Inflammatory macrophage treated with lipopolysaccharide for 1 hour (primary cell): Measurements from ENCODE around the gene UPK3A.
"Not testable (repeated sequence)": the region's sequence is repeated elsewhere in the genome, so short reads cannot be mapped to it uniquely, and the experiment has no call there.

Experiments
- DNase-seq, 2 donors: peaks; one replicate each; pipeline ENCODE4 v3.0.0-alpha.2; 2020 to 2022

Gene UPK3A

DNA sequence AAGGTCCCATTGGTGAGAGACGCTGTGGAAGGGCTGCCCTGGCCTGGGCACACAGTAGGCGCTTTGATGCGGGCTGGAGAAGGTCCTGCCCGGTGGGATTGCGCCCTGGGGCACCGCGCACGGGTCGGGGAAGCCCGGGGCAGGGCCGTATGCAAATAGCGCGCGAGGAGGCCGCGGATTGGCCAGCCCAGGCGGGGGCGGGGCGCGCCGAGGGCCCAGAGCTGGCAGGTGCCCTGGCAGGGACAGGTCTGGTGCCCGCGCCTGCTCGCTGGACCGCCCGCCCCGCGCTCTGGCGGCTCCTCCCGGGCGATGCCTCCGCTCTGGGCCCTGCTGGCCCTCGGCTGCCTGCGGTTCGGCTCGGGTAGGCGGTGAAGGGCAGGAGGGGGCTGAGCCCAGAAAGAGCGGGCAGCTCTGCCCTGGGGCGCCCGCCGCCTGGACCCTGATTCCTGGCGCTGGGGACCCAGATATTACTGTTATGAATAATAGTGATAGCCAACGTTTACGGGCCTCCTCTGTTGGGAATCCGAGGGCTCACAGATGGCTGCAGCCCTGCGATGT is at the start of gene UPK3A:
UPK3A (plus strand) TSS at position 245 of the 558 bp plus-strand sequence; CDS start at position 310, 65 bp downstream.
- no peak for DNase-seq

GRCh38 chr22:45235101-45235777 is 49.5 kb upstream of the UPK3A start:
- peak; percentile 39 to 69 for DNase-seq

DNA sequence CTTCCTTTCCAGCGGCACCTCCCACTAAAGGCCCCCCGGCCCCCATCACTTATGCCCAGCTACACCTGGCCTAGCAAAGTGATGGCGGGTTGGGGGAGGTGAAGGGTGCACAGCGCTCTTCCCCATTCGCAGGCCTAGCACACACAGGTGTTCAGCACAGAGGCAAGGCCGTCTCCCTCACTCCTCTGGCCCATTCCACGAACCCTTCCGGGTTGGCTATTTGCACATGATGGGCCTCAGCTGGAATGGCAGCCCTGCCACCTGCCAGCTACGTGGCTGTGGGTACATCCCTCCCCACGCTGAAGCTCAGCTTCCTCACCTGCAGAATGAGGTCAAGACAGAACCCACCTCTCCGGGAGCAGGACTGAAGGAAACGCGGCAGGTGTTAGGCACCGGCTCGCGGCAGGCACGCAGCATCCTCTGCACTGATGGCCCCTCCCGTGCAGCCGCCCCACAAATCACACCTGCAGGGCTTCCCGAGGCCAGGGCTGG is 48.9 kb upstream of the UPK3A start:
- no peak for DNase-seq

GRCh38 chr22:45237065-45237990 is 47.4 kb upstream of the UPK3A start:
- DNase-seq: no peak

DNA sequence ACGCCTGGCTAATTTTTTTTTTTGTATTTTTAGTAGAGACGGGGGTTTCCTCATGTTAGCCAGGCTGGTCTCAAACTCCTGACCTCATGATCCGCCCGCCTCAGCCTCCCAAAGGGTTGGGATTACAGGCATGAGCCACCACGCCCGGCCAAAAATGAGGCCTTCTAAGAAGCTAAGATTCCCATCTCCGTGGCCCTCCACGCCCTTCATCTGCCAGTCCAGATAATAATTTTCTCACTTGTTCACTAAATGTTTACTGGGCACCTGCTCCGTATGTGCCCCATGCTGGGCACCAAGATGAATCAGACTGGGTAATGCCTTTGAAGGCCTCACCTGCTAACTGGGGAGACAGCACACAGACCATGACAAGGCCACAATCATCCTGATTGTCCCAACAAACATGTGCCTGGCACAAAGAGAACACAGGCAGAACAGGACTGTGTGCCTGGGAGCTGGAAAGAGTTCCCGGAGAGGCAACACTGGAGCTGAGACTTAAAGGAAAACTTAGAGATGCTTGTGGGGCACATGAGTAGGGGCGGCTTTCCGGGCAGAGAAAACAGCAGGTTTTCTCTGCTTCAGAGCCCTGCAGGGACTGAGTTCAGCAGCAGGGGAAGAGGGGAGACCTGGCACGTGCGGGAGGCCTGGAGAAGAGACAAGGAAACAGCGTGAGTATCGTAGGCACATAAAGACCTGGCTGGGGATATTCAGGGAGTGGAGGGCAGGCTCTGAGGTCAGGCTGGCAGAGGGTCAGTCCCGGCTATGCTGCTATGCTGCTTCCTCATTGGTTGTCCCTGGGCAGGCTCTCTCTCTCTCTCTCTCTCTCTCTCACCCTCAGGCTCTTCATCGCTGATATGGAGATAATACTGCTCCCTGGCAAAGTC is 46.4 kb upstream of the UPK3A start:
- DNase-seq: no peak

DNA sequence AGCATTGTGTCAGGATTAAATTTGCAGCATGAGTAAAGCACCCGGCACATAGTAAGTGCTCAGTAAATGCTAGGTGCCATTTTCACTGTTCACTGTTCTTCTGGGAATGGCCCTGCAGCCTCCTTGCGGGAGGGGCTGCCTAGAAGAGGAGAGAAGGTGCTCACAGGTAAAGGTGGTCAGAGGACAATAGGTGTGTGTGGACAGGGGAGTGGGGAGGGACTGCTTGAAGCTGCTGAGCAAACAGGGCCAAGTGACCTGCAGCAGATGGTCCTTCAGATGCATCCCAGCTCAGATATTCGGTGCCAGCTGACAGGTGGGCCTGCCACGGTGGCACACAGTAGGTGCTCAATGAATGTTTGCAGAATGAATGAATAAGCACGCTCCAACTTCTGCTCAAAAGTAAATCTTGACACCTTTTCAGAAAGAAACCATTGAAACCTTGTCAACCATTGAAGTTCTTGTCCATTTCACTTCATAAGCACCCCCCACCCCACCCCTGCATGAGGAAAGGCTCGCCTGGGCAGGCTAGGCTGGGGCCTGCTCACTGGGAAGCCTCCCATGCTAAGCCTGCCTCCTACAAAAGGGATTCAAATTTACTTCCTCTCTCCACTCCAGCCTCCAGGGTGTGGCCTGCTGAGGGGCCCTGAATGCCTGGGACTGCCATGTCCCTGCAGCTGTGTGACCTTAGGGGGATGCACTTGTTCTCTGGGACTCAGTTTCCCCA is 45.6 kb upstream of the UPK3A start:
- peak; percentile 55 to 67 for DNase-seq

DNA sequence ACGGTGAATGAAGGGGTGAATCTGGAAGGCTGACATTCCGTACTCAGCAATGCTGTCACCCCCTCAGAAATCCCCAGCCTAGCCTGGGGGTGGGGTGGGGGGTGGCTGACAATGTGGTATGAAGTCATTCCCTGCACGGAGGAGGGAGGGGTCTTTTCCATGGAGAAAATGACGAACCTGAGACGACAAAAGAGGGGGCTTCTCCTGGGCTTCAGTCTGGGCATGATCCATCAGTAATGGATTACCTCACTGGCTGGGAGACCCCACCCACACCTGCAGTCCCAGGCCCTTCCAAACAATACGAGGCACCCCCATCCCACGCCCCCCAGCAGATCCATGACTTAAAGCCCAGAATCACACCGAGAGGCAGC is 45.1 kb upstream of the UPK3A start:
- no peak for DNase-seq

- peak; percentile 45 to 50 for DNase-seq
Measured at GRCh38 chr22:45240104-45240809, 44.5 kb upstream of the UPK3A start.

- DNase-seq: peak; percentile 60 to 81
Measured at GRCh38 chr22:45240810-45241631, 43.7 kb upstream of the UPK3A start, which contains the start of gene KIAA0930. Gene KIAA0930 (minus strand): TSS chr22:45240894. CDS start chr22:45240703, 191 bp downstream.

GRCh38 chr22:45242778-45243191 is 42.0 kb upstream of the UPK3A start:
- no peak for DNase-seq

- no peak for DNase-seq
Measured at GRCh38 chr22:45244916-45245315, 39.8 kb upstream of the UPK3A start.

DNA sequence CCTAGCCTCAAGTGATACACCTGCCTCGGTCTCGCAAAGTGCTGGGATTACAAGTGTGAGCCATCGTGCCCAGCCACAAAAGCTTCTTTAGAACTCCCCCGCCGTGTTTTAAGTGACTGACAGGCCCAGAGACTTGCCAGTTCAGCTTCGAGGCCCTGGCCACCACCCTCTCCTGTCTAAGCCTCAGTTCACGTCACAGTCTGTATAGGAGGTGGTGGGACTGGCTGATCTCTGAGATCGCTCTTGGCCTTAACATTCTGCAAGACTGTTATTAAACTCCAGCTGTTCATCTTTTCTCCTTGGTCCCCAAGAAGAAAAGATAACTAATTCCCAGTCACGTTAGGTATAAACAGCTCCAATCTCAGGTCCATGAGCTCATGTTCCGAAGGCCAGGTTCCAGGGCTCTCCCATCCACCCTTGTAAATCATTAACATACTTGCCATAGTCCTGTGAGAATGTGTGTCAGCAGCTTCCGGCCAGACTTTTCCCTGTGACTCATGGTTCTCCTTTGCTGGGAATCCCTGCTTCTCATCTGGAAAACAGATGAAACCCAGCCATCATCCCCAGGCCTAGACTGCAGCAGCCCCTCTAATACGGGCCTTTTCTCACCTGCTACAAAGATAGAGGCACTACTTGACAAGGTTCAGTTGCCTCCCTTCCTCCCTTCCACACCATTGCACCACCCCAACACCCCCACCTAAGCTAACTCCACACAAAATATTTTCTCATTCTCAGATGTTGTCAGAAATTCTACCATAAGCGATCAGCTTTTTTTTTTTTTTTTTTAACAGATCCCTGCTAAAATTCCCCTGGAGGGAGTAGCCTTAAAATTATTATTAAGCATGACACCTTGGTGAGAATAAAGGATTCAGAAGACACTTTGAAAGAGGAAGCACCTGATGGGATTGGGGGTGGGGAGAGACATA is 38.4 kb upstream of the UPK3A start:
- DNase-seq: peak in 1 of 2 donors; percentile 41

GRCh38 chr22:45248832-45249561 is 35.8 kb upstream of the UPK3A start:
- no peak for DNase-seq

DNA sequence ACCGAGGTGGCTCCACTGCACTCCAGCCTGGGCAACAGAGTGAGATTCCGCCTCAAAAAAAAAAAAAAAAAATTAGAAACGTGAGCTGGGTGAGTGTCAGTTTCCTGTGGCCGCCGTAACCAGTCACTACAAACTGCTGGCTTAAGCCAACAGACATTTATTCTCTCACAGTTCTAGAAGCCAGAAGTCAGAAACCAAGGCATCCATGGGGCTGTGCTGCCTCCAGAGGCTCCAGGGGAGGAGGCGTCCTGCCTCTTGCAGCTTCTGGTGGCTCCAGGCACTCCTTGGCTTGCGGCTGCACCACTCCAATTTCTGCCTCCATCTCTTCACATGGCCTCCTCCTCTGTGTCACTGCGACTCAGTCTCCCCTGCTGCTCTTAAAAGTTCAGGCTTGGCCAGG is 32.9 kb upstream of the UPK3A start:
- no peak for DNase-seq

- DNase-seq: no peak
Measured at GRCh38 chr22:45253039-45253641, 31.6 kb upstream of the UPK3A start.

DNA sequence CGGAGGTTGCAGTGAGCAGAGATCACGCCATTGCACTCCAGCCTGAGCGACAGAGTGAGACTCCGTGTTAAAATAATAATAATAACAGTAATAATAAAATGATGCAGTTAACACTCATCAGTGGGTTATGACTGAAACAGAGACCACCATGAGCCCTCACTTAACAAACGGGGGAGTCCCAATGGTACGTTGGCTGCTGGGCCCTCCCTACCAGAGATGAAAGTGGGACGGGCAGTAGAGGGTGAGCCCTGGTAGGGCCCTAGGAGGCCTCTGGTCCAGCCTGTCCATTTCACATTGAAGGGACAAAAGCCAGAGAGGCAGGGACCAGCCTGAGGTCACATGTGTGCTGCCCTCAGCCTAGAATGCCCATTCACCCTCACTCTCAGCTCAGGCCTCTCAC is 30.4 kb upstream of the UPK3A start:
- no peak for DNase-seq

- DNase-seq: no peak
Measured at GRCh38 chr22:45254789-45255278, 29.9 kb upstream of the UPK3A start.

- not testable (repeated sequence) for DNase-seq
Measured at GRCh38 chr22:45257941-45258340, 26.8 kb upstream of the UPK3A start.
